HepG2 (cell line): Measurements from ENCODE around the gene TP73. TPM values are rescaled to one million over a fixed set of nuclear protein-coding genes. Genes with fewer than 3 reads are reported as not detected.

ENCODE experiments used
- ATAC-seq: fragments of 200-7000 bp; cut with Tn5 transposase; 3 replicates; pipeline ENCODE4 v1.9.1; 2020; ENCODE audit warnings: mild to moderate bottlenecking, moderate library complexity
- BruUV-seq: library from RNA; stranded (reverse); fragments of 400-500 nt; replicated peaks from 2 replicates; lab custom pipeline; 2021; lab: Mats Ljungman, UMichigan
- CTCF ChIA-PET: fragments of 300-600 bp; formaldehyde crosslinking; extraction: SDS; loops from one replicate; lab custom pipeline; 2021; ENCODE audit warnings: low total read pairs, inconsistent platforms, low intra/inter-chr PET ratio; lab: Yijun Ruan, JAX
- POLR2A ChIA-PET: fragments of 350-600 bp; sonication (Branson Sonifier 250); formaldehyde crosslinking; loops from one replicate; lab custom pipeline; 2020; ENCODE audit warnings: antibody characterized with exemption, inconsistent platforms; lab: Yijun Ruan, JAX
- DNase-seq: peaks from one replicate; pipeline ENCODE4 v3.0.0-alpha.2; 2015; ENCODE audit warnings: low spot score
- FAIRE-seq: peaks from 3 replicates; lab custom pipeline; 2011; peaks lifted over from hg19 to GRCh38; lab: Jason Lieb, UNC
- H2AFZ ChIP-seq: one replicate; pipeline ENCODE4 v1.6.1; 2011; ENCODE audit warnings: low read length, inconsistent platforms
- H3K27ac ChIP-seq: fragments of 300-600 bp; 3 replicates; pipeline ENCODE4 v1.8.0; 2011; ENCODE audit warnings: mixed run types, mild to moderate bottlenecking, mixed read lengths, low read length, inconsistent platforms; ENCODE audit not compliant: insufficient read depth; ENCODE audit errors: extremely low read length
- H3K27me3 ChIP-seq, 2 experiments: fragments of 200-600 bp in 1 of 2; 2 replicates in 1 of 2; 3 replicates in 1 of 2; pipeline versions ENCODE4 v1.6.0 to v1.8.0; 2011; ENCODE audit warnings: low read length in 2 of 2, mild to moderate bottlenecking in 2 of 2, moderate library complexity in 2 of 2, inconsistent platforms in 1 of 2; ENCODE audit not compliant: insufficient read depth in 2 of 2, control insufficient read depth in 1 of 2
- H3K36me3 ChIP-seq, 2 experiments: fragments of 200-600 bp in 1 of 2; replicated peaks in 1 of 2; 2 replicates in 1 of 2; 3 replicates in 1 of 2; pipeline versions ENCODE4 v1.5.1 to v1.8.0; 2011; ENCODE audit warnings: low read length in 2 of 2, inconsistent platforms in 1 of 2; ENCODE audit not compliant: insufficient read depth in 2 of 2, control insufficient read depth in 1 of 2
- H3K4me1 ChIP-seq: 2 replicates; pipeline ENCODE4 v1.5.1; 2012; ENCODE audit warnings: low read length, inconsistent platforms; ENCODE audit not compliant: insufficient read depth
- H3K4me2 ChIP-seq: 2 replicates; pipeline ENCODE4 v1.6.0; 2011; ENCODE audit warnings: low read depth, low read length, inconsistent platforms
- H3K4me3 ChIP-seq, 3 experiments: fragments of 200-600 bp in 1 of 3; sonication (generic), shearing (Covaris generic) in 1 of 3; replicated peaks in 1 of 3; 2 replicates each; pipeline ENCODE4 v1.5.1; 2011 to 2016; ENCODE audit warnings: low read length in 3 of 3, inconsistent platforms in 2 of 3, low read depth in 2 of 3, mild to moderate bottlenecking in 2 of 3, control low read depth in 1 of 3, mixed read lengths in 1 of 3; ENCODE audit not compliant: insufficient read depth in 1 of 3
- H3K79me2 ChIP-seq: one replicate; pipeline ENCODE4 v1.6.1; 2011; ENCODE audit warnings: low read length, inconsistent platforms; ENCODE audit not compliant: insufficient read depth
- H3K9ac ChIP-seq: 2 replicates; pipeline ENCODE4 v1.6.0; 2011; ENCODE audit warnings: mild to moderate bottlenecking, low read depth, low read length, inconsistent platforms; ENCODE audit not compliant: insufficient read depth
- H3K9me3 ChIP-seq: 2 replicates; pipeline ENCODE4 v1.5.1; 2012; ENCODE audit warnings: mild to moderate bottlenecking, low read length
- H4K20me1 ChIP-seq: 2 replicates; pipeline ENCODE4 v1.6.0; 2011; ENCODE audit warnings: inconsistent platforms, mild to moderate bottlenecking, low read length, moderate library complexity; ENCODE audit not compliant: insufficient read depth
- CTCF ChIP-seq: sonication (generic); formaldehyde crosslinking; IDR thresholded peaks from 2 replicates; pipeline ENCODE4 v1.5.0; 2020; ENCODE audit warnings: mild to moderate bottlenecking, missing genetic modification reagents, moderate library complexity
- HMGXB4 ChIP-seq, 2 experiments: sonication (generic) in 1 of 2; formaldehyde crosslinking in 1 of 2; IDR thresholded peaks; 2 replicates each; pipeline versions ENCODE4 v1.4.0 to v1.6.1; 2018 to 2020; ENCODE audit warnings: missing genetic modification reagents in 2 of 2, borderline replicate concordance in 1 of 2, low read depth in 1 of 2, mild to moderate bottlenecking in 1 of 2, missing biosample characterization in 1 of 2
- MIER2 ChIP-seq: IDR thresholded peaks from 2 replicates; pipeline ENCODE4 v1.6.1; 2016; ENCODE audit warnings: missing biosample characterization, missing genetic modification reagents
- MIER3 ChIP-seq: IDR thresholded peaks from 2 replicates; pipeline ENCODE4 v1.6.1; 2016; ENCODE audit warnings: missing compliant biosample characterization, borderline replicate concordance
- NFYB ChIP-seq: sonication (generic); formaldehyde crosslinking; IDR thresholded peaks from 2 replicates; pipeline ENCODE4 v1.4.0; 2020; ENCODE audit warnings: missing genetic modification reagents
- NR2F6 ChIP-seq, 2 experiments: IDR thresholded peaks; 2 replicates each; pipeline ENCODE4 v1.6.1; 2016; ENCODE audit warnings: antibody characterized with exemption in 1 of 2, mild to moderate bottlenecking in 1 of 2
- PATZ1 ChIP-seq: sonication (generic); formaldehyde crosslinking; IDR thresholded peaks from 2 replicates; pipeline ENCODE4 v1.4.0; 2020; ENCODE audit warnings: missing genetic modification reagents
- POGK ChIP-seq: sonication (generic); formaldehyde crosslinking; conservative IDR thresholded peaks from 2 replicates; pipeline ENCODE4 v1.8.0; 2022; ENCODE audit warnings: mild to moderate bottlenecking, moderate library complexity, missing genetic modification reagents
- SMAD9 ChIP-seq: sonication (generic); formaldehyde crosslinking; IDR thresholded peaks from 2 replicates; pipeline ENCODE4 v1.5.1; 2020; ENCODE audit warnings: mild to moderate bottlenecking, missing genetic modification reagents
- TEAD3 ChIP-seq: optimal IDR thresholded peaks from 2 replicates; pipeline ENCODE3; 2016; ENCODE audit warnings: borderline replicate concordance
- TP53 ChIP-seq: sonication (generic); formaldehyde crosslinking; conservative IDR thresholded peaks from 2 replicates; pipeline ENCODE4 v1.4.0; 2020; ENCODE audit warnings: missing genetic modification reagents
- XRCC5 ChIP-seq: fragments of 200-400 bp; formaldehyde crosslinking; optimal IDR thresholded peaks from 2 replicates; pipeline ENCODE3; 2017; ENCODE audit warnings: mild to moderate bottlenecking, low read length
- WGBS: methylation state at CpG from one replicate; pipeline ENCODE4 v1.1.6; 2017; ENCODE audit warnings: low lambda C conversion rate; 5-methylcytosine and 5-hydroxymethylcytosine counted together
- in situ Hi-C: cut with HindIII; loops from 2 replicates; pipeline ENCODE4 v1.10.0; 2017; ENCODE audit warnings: low pct_unique_long_range_greater_than_20kb; ENCODE audit not compliant: extremely low pct_ligation_motif_present
- intact Hi-C: fragments of 100-400 bp; cut with micrococcal nuclease; formaldehyde crosslinking; loops from one replicate; pipeline ENCODE4 v1.10.0; 2022; ENCODE audit not compliant: unreplicated experiment
- polyA plus RNA-seq, 8 experiments: library from polyadenylated mRNA; depleted of rRNA in 3 of 8; stranded (reverse) in 7 of 8; unstranded in 1 of 8; fragments of >200 nt; fragmentation: Illumina TruSeq in 4 of 8; extraction: Trizol in 4 of 8; gene quantifications; 2 replicates each; pipeline versions ENCODE4 v1.2.1 to v1.2.3, GENCODE V29; 2011 to 2016; ENCODE audit warnings: low read depth in 4 of 8, missing spikeins in 1 of 8, mixed read lengths in 1 of 8; ENCODE audit not compliant: insufficient read depth in 1 of 8
- total RNA-seq, 5 experiments: library from RNA; depleted of rRNA; stranded (reverse); fragments of >200 nt; fragmentation: Illumina TruSeq; extraction: Trizol; gene quantifications; 2 replicates each; pipeline ENCODE4 v1.2.3, GENCODE V29; 2016; ENCODE audit warnings: low read depth in 1 of 5

Gene TP73
- total and polyA plus RNA-seq, 2 of the 13 experiments (the other 11 are each of a cell fraction or from before 2014, with no cell fraction given): 0.49 to 1.1 TPM

GRCh38 chr1:3618881-3619671 lies 33.2 kb upstream of the TP73 start:
- H3K9ac ChIP-seq: no peak overlapping the region
- no peak overlapping the region for H3K4me3 ChIP-seq
- H3K27me3 ChIP-seq: peaks cover 16 to 46% of the 10 kb centered on the region in 2 experiments
- ATAC-seq: peak; percentile 79
- ChIA-PET POLR2A (interaction anchor here (0.9 kb wide), 1 partner anchor 166 kb away, joined by 5 read pairs; no protein-coding TSS in a partner anchor), CTCF (interaction anchor here (1.1 to 2.3 kb wide), 6 partner anchors 29 to 128 kb away, joined by 3 to 32 read pairs (median 8); no protein-coding TSS in a partner anchor)
- WGBS: 13% methylated on average over 9 of the region's 21 CpGs
- intact Hi-C loops: loop anchor here (1.0 to 5.0 kb wide), 3 partner anchors 32 to 127 kb away; no protein-coding TSS in a partner anchor
- BruUV-seq: no TSS peak
- no peaks in the 10 kb centered on the region for H4K20me1 ChIP-seq
- peak overlapping the region; percentile 30 for H3K4me2 ChIP-seq
- no peaks in the 10 kb centered on the region for H3K36me3 ChIP-seq
- H3K4me1 ChIP-seq: peaks cover 40% of the 10 kb centered on the region
- DNase-seq: peak; percentile 77
- FAIRE-seq: peak; percentile 85
- H3K79me2 ChIP-seq: no peaks in the 10 kb centered on the region
- in situ Hi-C loops: no loop called here
- no peak overlapping the region for H2AFZ ChIP-seq
- no peaks in the 10 kb centered on the region for H3K9me3 ChIP-seq
- H3K27ac ChIP-seq: no peak overlapping the region
- TF ChIP-seq MIER2: 0 out of 2 replicates have a peak, but pooled peaks have one; percentile 29
- TF ChIP-seq TEAD3 (CRISPR knock-in tag): peak; percentile 81
- TF ChIP-seq XRCC5: peak; percentile 54
- TF ChIP-seq MIER3 (CRISPR knock-in tag): no peak
- 0 out of 2 replicates have a peak, but pooled peaks have one; percentile 28 for TF ChIP-seq POGK (CRISPR knock-in tag)
- TF ChIP-seq NFYB: 0 out of 2 replicates have a peak, but pooled peaks have one; percentile 19
- peak; percentile 23; the same call in 1 of the 2 replicates for TF ChIP-seq PATZ1
- no peak for TF ChIP-seq NR2F6 (IDR thresholded peaks at IDR 0.05)
- TF ChIP-seq NR2F6 (CRISPR knock-in tag; IDR thresholded peaks at IDR 0.05): no peak
- no peak for TF ChIP-seq SMAD9
- TF ChIP-seq CTCF: peak; percentile 82
- TF ChIP-seq TP53: no peak
- TF ChIP-seq HMGXB4 (CRISPR knock-in tag; IDR thresholded peaks at IDR 0.05; ENCODE audit: borderline replicate concordance in 1 of 2, low read depth in 1 of 2): 0 out of 4 replicates have a peak, but pooled peaks of 1 of the 2 experiments have one; percentile 14
